HepG2 (cell line): ENCODE data around the gene CYP27B1. TPM values are rescaled to one million over a fixed set of nuclear protein-coding genes. Genes with fewer than 3 reads are reported as not detected.

ENCODE experiments used
- LCORL ChIP-seq, 2 experiments: fragments of 450-650 bp in 1 of 2; sonication (generic) in 1 of 2; formaldehyde crosslinking in 1 of 2; IDR thresholded peaks; 2 replicates each; pipeline versions ENCODE4 v1.5.0 to v1.6.1; 2017 to 2020; ENCODE audit warnings: antibody characterized with exemption in 1 of 2, missing genetic modification reagents in 1 of 2
- NKX3-1 ChIP-seq: sonication (generic); formaldehyde crosslinking; IDR thresholded peaks from 2 replicates; pipeline ENCODE4 v1.5.0; 2020; ENCODE audit warnings: missing genetic modification reagents
- PHF20 ChIP-seq: sonication (generic); formaldehyde crosslinking; IDR thresholded peaks from 2 replicates; pipeline ENCODE4 v1.5.0; 2020; ENCODE audit warnings: mild to moderate bottlenecking, missing genetic modification reagents
- PHF8 ChIP-seq: sonication (generic); formaldehyde crosslinking; IDR thresholded peaks from 2 replicates; pipeline ENCODE4 v1.5.0; 2020; ENCODE audit warnings: missing genetic modification reagents
- TAF1 ChIP-seq: sonication (generic); formaldehyde crosslinking; IDR thresholded peaks from 2 replicates; pipeline ENCODE4 v1.4.0; 2020; ENCODE audit warnings: missing genetic modification reagents
- TAF15 ChIP-seq: fragments of 200-400 bp; formaldehyde crosslinking; IDR thresholded peaks from one replicate; pipeline ENCODE4 v1.6.1; 2018; ENCODE audit warnings: mild to moderate bottlenecking, low read depth, low read length; ENCODE audit not compliant: poor library complexity, severe bottlenecking
- polyA plus RNA-seq, 8 experiments: library from polyadenylated mRNA; depleted of rRNA in 3 of 8; stranded (reverse) in 7 of 8; unstranded in 1 of 8; fragments of >200 nt; fragmentation: Illumina TruSeq in 4 of 8; extraction: Trizol in 4 of 8; gene quantifications; 2 replicates each; pipeline versions ENCODE4 v1.2.1 to v1.2.3, GENCODE V29; 2011 to 2016; ENCODE audit warnings: low read depth in 4 of 8, missing spikeins in 1 of 8, mixed read lengths in 1 of 8; ENCODE audit not compliant: insufficient read depth in 1 of 8
- total RNA-seq, 5 experiments: library from RNA; depleted of rRNA; stranded (reverse); fragments of >200 nt; fragmentation: Illumina TruSeq; extraction: Trizol; gene quantifications; 2 replicates each; pipeline ENCODE4 v1.2.3, GENCODE V29; 2016; ENCODE audit warnings: low read depth in 1 of 5
- TF ChIP-seq, protein P1 (sequence below): IDR thresholded peaks from 2 replicates; pipeline ENCODE4 v1.4.0; 2020; ENCODE audit warnings: mild to moderate bottlenecking, missing genetic modification reagents
- TF ChIP-seq, protein P2 (sequence below): sonication (generic); formaldehyde crosslinking; IDR thresholded peaks from 2 replicates; pipeline ENCODE4 v1.5.1; 2020; ENCODE audit warnings: mild to moderate bottlenecking, moderate library complexity, missing genetic modification reagents
- TF ChIP-seq, protein P3 (sequence below): sonication (generic); formaldehyde crosslinking; IDR thresholded peaks from 2 replicates; pipeline ENCODE4 v1.5.0; 2020; ENCODE audit warnings: missing genetic modification reagents
- TF ChIP-seq, protein P4 (sequence below): sonication (generic); formaldehyde crosslinking; IDR thresholded peaks from 2 replicates; pipeline ENCODE4 v1.4.0; 2020; ENCODE audit warnings: missing genetic modification reagents
- TF ChIP-seq, protein P5 (sequence below): sonication (generic); formaldehyde crosslinking; IDR thresholded peaks from 2 replicates; pipeline ENCODE4 v1.4.0; 2020; ENCODE audit warnings: mild to moderate bottlenecking, missing genetic modification reagents
- TF ChIP-seq, protein P6 (sequence below): fragments of 450-650 bp; IDR thresholded peaks from 2 replicates; pipeline ENCODE4 v1.6.1; 2016
- TF ChIP-seq, protein P7 (sequence below): IDR thresholded peaks from 2 replicates; pipeline ENCODE4 v1.6.1; 2016; ENCODE audit warnings: missing compliant biosample characterization, missing genetic modification reagents, borderline replicate concordance

CYP27B1 gene
- total and polyA plus RNA-seq, 2 of the 13 experiments (the other 11 are each of a cell fraction or from before 2014, with no cell fraction given), result 2.3 to 3.0 TPM

DNA sequence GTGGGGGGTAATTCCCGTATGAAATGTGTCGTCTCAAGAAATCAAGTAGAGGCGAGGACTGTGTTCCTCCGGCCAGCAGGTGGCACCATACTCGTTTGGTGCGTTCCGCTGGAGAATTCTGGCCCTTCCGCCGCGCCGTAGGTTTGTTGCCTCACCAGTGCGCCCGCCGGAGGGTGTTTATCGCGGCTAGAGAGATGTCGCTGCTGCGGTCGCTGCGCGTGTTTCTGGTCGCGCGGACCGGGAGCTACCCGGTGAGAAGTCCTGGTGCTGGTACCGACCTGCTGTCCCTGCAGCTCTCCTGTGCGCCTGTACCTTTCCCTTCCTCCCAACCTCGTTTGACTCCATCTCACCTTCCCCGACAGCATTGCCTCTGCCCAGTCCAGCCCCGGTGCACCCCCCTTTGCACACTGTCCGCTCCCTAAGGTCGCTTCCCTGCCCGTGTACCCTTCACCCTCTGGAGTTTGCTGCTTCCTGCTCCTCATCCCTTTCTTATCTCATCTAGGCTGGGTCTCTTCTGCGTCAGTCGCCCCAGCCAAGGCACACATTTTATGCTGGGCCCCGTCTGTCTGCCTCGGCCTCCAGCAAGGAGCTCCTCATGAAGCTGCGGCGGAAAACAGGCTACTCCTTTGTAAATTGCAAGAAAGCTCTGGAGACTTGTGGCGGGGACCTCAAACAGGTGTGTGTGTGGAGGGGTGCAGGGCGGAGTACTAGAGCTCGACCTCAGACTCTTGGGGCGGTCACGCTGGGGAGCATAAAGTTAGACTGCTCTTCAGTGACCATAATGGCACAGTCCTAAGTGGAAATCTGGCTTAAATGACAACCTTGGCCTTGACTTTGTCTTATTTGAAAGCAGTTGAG is 16.0 kb upstream of the CYP27B1 start, which contains the start of gene TSFM (continued):
- TF ChIP-seq, protein P1, sequence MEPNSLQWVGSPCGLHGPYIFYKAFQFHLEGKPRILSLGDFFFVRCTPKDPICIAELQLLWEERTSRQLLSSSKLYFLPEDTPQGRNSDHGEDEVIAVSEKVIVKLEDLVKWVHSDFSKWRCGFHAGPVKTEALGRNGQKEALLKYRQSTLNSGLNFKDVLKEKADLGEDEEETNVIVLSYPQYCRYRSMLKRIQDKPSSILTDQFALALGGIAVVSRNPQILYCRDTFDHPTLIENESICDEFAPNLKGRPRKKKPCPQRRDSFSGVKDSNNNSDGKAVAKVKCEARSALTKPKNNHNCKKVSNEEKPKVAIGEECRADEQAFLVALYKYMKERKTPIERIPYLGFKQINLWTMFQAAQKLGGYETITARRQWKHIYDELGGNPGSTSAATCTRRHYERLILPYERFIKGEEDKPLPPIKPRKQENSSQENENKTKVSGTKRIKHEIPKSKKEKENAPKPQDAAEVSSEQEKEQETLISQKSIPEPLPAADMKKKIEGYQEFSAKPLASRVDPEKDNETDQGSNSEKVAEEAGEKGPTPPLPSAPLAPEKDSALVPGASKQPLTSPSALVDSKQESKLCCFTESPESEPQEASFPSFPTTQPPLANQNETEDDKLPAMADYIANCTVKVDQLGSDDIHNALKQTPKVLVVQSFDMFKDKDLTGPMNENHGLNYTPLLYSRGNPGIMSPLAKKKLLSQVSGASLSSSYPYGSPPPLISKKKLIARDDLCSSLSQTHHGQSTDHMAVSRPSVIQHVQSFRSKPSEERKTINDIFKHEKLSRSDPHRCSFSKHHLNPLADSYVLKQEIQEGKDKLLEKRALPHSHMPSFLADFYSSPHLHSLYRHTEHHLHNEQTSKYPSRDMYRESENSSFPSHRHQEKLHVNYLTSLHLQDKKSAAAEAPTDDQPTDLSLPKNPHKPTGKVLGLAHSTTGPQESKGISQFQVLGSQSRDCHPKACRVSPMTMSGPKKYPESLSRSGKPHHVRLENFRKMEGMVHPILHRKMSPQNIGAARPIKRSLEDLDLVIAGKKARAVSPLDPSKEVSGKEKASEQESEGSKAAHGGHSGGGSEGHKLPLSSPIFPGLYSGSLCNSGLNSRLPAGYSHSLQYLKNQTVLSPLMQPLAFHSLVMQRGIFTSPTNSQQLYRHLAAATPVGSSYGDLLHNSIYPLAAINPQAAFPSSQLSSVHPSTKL, result peak; percentile 75
- TF ChIP-seq, protein P2, sequence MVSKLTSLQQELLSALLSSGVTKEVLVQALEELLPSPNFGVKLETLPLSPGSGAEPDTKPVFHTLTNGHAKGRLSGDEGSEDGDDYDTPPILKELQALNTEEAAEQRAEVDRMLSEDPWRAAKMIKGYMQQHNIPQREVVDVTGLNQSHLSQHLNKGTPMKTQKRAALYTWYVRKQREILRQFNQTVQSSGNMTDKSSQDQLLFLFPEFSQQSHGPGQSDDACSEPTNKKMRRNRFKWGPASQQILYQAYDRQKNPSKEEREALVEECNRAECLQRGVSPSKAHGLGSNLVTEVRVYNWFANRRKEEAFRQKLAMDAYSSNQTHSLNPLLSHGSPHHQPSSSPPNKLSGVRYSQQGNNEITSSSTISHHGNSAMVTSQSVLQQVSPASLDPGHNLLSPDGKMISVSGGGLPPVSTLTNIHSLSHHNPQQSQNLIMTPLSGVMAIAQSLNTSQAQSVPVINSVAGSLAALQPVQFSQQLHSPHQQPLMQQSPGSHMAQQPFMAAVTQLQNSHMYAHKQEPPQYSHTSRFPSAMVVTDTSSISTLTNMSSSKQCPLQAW (CRISPR knock-in tag), result peak; percentile 65
- TF ChIP-seq PHF8 (CRISPR knock-in tag), result peak; percentile 92
- TF ChIP-seq PHF20, result peak; percentile 96
- TF ChIP-seq, protein P3, sequence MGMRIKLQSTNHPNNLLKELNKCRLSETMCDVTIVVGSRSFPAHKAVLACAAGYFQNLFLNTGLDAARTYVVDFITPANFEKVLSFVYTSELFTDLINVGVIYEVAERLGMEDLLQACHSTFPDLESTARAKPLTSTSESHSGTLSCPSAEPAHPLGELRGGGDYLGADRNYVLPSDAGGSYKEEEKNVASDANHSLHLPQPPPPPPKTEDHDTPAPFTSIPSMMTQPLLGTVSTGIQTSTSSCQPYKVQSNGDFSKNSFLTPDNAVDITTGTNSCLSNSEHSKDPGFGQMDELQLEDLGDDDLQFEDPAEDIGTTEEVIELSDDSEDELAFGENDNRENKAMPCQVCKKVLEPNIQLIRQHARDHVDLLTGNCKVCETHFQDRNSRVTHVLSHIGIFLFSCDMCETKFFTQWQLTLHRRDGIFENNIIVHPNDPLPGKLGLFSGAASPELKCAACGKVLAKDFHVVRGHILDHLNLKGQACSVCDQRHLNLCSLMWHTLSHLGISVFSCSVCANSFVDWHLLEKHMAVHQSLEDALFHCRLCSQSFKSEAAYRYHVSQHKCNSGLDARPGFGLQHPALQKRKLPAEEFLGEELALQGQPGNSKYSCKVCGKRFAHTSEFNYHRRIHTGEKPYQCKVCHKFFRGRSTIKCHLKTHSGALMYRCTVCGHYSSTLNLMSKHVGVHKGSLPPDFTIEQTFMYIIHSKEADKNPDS (CRISPR knock-in tag), result no peak
- TF ChIP-seq NKX3-1 (CRISPR knock-in tag), result 0 out of 2 replicates have a peak, but pooled peaks have one; percentile 65
- TF ChIP-seq, protein P4, sequence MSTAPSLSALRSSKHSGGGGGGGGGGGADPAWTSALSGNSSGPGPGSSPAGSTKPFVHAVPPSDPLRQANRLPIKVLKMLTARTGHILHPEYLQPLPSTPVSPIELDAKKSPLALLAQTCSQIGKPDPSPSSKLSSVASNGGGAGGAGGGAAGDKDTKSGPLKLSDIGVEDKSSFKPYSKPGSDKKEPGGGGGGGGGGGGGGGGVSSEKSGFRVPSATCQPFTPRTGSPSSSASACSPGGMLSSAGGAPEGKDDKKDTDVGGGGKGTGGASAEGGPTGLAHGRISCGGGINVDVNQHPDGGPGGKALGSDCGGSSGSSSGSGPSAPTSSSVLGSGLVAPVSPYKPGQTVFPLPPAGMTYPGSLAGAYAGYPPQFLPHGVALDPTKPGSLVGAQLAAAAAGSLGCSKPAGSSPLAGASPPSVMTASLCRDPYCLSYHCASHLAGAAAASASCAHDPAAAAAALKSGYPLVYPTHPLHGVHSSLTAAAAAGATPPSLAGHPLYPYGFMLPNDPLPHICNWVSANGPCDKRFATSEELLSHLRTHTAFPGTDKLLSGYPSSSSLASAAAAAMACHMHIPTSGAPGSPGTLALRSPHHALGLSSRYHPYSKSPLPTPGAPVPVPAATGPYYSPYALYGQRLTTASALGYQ (CRISPR knock-in tag), result peak; percentile 79
- TF ChIP-seq, protein P5, sequence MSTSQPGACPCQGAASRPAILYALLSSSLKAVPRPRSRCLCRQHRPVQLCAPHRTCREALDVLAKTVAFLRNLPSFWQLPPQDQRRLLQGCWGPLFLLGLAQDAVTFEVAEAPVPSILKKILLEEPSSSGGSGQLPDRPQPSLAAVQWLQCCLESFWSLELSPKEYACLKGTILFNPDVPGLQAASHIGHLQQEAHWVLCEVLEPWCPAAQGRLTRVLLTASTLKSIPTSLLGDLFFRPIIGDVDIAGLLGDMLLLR (CRISPR knock-in tag), result peak; percentile 91; the same call in 1 of the 2 replicates
- TF ChIP-seq, protein P6, sequence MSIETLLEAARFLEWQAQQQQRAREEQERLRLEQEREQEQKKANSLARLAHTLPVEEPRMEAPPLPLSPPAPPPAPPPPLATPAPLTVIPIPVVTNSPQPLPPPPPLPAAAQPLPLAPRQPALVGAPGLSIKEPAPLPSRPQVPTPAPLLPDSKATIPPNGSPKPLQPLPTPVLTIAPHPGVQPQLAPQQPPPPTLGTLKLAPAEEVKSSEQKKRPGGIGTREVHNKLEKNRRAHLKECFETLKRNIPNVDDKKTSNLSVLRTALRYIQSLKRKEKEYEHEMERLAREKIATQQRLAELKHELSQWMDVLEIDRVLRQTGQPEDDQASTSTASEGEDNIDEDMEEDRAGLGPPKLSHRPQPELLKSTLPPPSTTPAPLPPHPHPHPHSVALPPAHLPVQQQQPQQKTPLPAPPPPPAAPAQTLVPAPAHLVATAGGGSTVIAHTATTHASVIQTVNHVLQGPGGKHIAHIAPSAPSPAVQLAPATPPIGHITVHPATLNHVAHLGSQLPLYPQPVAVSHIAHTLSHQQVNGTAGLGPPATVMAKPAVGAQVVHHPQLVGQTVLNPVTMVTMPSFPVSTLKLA, result peak; percentile 48
- no peak for TF ChIP-seq LCORL (IDR thresholded peaks at IDR 0.05)
- TF ChIP-seq LCORL (CRISPR knock-in tag; IDR thresholded peaks at IDR 0.05), result peak; percentile 70
- TF ChIP-seq, protein P7, sequence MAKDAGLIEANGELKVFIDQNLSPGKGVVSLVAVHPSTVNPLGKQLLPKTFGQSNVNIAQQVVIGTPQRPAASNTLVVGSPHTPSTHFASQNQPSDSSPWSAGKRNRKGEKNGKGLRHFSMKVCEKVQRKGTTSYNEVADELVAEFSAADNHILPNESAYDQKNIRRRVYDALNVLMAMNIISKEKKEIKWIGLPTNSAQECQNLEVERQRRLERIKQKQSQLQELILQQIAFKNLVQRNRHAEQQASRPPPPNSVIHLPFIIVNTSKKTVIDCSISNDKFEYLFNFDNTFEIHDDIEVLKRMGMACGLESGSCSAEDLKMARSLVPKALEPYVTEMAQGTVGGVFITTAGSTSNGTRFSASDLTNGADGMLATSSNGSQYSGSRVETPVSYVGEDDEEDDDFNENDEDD, result peak; percentile 64; the same call in 1 of the 2 replicates
- peak; percentile 89 for TF ChIP-seq TAF1 (CRISPR knock-in tag)
- peak; percentile 38 for TF ChIP-seq TAF15
